HepG2 (cell line): ENCODE results near the gene IMMP1L. TPM values are rescaled to one million over a fixed set of nuclear protein-coding genes. Genes with fewer than 3 reads are reported as not detected.

Source experiments
- ATAC-seq: fragments of 200-7000 bp; cut with Tn5 transposase; 3 replicates; pipeline ENCODE4 v1.9.1; 2020; ENCODE audit warnings: mild to moderate bottlenecking, moderate library complexity
- BruUV-seq: library from RNA; stranded (reverse); fragments of 400-500 nt; replicated peaks from 2 replicates; lab custom pipeline; 2021; lab: Mats Ljungman, UMichigan
- CTCF ChIA-PET: fragments of 300-600 bp; formaldehyde crosslinking; extraction: SDS; loops from one replicate; lab custom pipeline; 2021; ENCODE audit warnings: low total read pairs, inconsistent platforms, low intra/inter-chr PET ratio; lab: Yijun Ruan, JAX
- POLR2A ChIA-PET: fragments of 350-600 bp; sonication (Branson Sonifier 250); formaldehyde crosslinking; loops from one replicate; lab custom pipeline; 2020; ENCODE audit warnings: antibody characterized with exemption, inconsistent platforms; lab: Yijun Ruan, JAX
- DNase-seq: peaks from one replicate; pipeline ENCODE4 v3.0.0-alpha.2; 2015; ENCODE audit warnings: low spot score
- FAIRE-seq: peaks from 3 replicates; lab custom pipeline; 2011; peaks lifted over from hg19 to GRCh38; lab: Jason Lieb, UNC
- H2AFZ ChIP-seq: one replicate; pipeline ENCODE4 v1.6.1; 2011; ENCODE audit warnings: low read length, inconsistent platforms
- H3K27ac ChIP-seq: fragments of 300-600 bp; 3 replicates; pipeline ENCODE4 v1.8.0; 2011; ENCODE audit warnings: mixed run types, mild to moderate bottlenecking, mixed read lengths, low read length, inconsistent platforms; ENCODE audit not compliant: insufficient read depth; ENCODE audit errors: extremely low read length
- H3K27me3 ChIP-seq, 2 experiments: fragments of 200-600 bp in 1 of 2; 2 replicates in 1 of 2; 3 replicates in 1 of 2; pipeline versions ENCODE4 v1.6.0 to v1.8.0; 2011; ENCODE audit warnings: low read length in 2 of 2, mild to moderate bottlenecking in 2 of 2, moderate library complexity in 2 of 2, inconsistent platforms in 1 of 2; ENCODE audit not compliant: insufficient read depth in 2 of 2, control insufficient read depth in 1 of 2
- H3K36me3 ChIP-seq, 2 experiments: fragments of 200-600 bp in 1 of 2; replicated peaks in 1 of 2; 2 replicates in 1 of 2; 3 replicates in 1 of 2; pipeline versions ENCODE4 v1.5.1 to v1.8.0; 2011; ENCODE audit warnings: low read length in 2 of 2, inconsistent platforms in 1 of 2; ENCODE audit not compliant: insufficient read depth in 2 of 2, control insufficient read depth in 1 of 2
- H3K4me1 ChIP-seq: 2 replicates; pipeline ENCODE4 v1.5.1; 2012; ENCODE audit warnings: low read length, inconsistent platforms; ENCODE audit not compliant: insufficient read depth
- H3K4me2 ChIP-seq: 2 replicates; pipeline ENCODE4 v1.6.0; 2011; ENCODE audit warnings: low read depth, low read length, inconsistent platforms
- H3K4me3 ChIP-seq, 3 experiments: fragments of 200-600 bp in 1 of 3; sonication (generic), shearing (Covaris generic) in 1 of 3; replicated peaks in 1 of 3; 2 replicates each; pipeline ENCODE4 v1.5.1; 2011 to 2016; ENCODE audit warnings: low read length in 3 of 3, inconsistent platforms in 2 of 3, low read depth in 2 of 3, mild to moderate bottlenecking in 2 of 3, control low read depth in 1 of 3, mixed read lengths in 1 of 3; ENCODE audit not compliant: insufficient read depth in 1 of 3
- H3K79me2 ChIP-seq: one replicate; pipeline ENCODE4 v1.6.1; 2011; ENCODE audit warnings: low read length, inconsistent platforms; ENCODE audit not compliant: insufficient read depth
- H3K9ac ChIP-seq: 2 replicates; pipeline ENCODE4 v1.6.0; 2011; ENCODE audit warnings: mild to moderate bottlenecking, low read depth, low read length, inconsistent platforms; ENCODE audit not compliant: insufficient read depth
- H3K9me3 ChIP-seq: 2 replicates; pipeline ENCODE4 v1.5.1; 2012; ENCODE audit warnings: mild to moderate bottlenecking, low read length
- H4K20me1 ChIP-seq: 2 replicates; pipeline ENCODE4 v1.6.0; 2011; ENCODE audit warnings: inconsistent platforms, mild to moderate bottlenecking, low read length, moderate library complexity; ENCODE audit not compliant: insufficient read depth
- ATF3 ChIP-seq: sonication (generic); formaldehyde crosslinking; IDR thresholded peaks from 2 replicates; pipeline ENCODE4 v1.4.0; 2020; ENCODE audit warnings: missing genetic modification reagents
- ELK4 ChIP-seq: sonication (generic); formaldehyde crosslinking; IDR thresholded peaks from 2 replicates; pipeline ENCODE4 v1.9.0; 2021; ENCODE audit warnings: missing genetic modification reagents, borderline replicate concordance
- ERF ChIP-seq: IDR thresholded peaks from 2 replicates; pipeline ENCODE4 v1.6.1; 2018; ENCODE audit warnings: missing biosample characterization, missing genetic modification reagents
- MAFG ChIP-seq: sonication (generic); formaldehyde crosslinking; IDR thresholded peaks from 2 replicates; pipeline ENCODE4 v1.5.1; 2020; ENCODE audit warnings: mild to moderate bottlenecking, missing genetic modification reagents
- MTF1 ChIP-seq: sonication (generic); formaldehyde crosslinking; IDR thresholded peaks from 2 replicates; pipeline ENCODE4 v1.5.0; 2020; ENCODE audit warnings: missing genetic modification reagents
- MZF1 ChIP-seq: sonication (generic); formaldehyde crosslinking; IDR thresholded peaks from 2 replicates; pipeline ENCODE4 v1.8.1; 2023; ENCODE audit warnings: mild to moderate bottlenecking, missing genetic modification reagents, borderline replicate concordance
- NONO ChIP-seq, 2 experiments: fragments of 450-650 bp in 1 of 2; sonication (generic) in 1 of 2; formaldehyde crosslinking in 1 of 2; IDR thresholded peaks in 1 of 2; conservative IDR thresholded peaks in 1 of 2; 2 replicates each; pipeline versions ENCODE4 v1.6.1 to v1.8.0; 2017 to 2022; ENCODE audit warnings: mild to moderate bottlenecking in 1 of 2, missing genetic modification reagents in 1 of 2, moderate library complexity in 1 of 2
- SATB2 ChIP-seq: sonication (generic); formaldehyde crosslinking; IDR thresholded peaks from 2 replicates; pipeline ENCODE4 v1.5.0; 2020; ENCODE audit warnings: missing genetic modification reagents
- SP1 ChIP-seq, 2 experiments: fragments of 450-650 bp in 1 of 2; sonication (generic) in 1 of 2; formaldehyde crosslinking in 1 of 2; IDR thresholded peaks; 2 replicates each; pipeline versions ENCODE4 v1.4.0 to v1.6.1; 2016 to 2020; ENCODE audit warnings: missing genetic modification reagents in 1 of 2
- ZNF180 ChIP-seq: sonication (generic); formaldehyde crosslinking; IDR thresholded peaks from 2 replicates; pipeline ENCODE4 v1.4.0; 2020; ENCODE audit warnings: low read depth, missing genetic modification reagents, borderline replicate concordance
- ZNF552 ChIP-seq: sonication (generic); formaldehyde crosslinking; IDR thresholded peaks from 2 replicates; pipeline ENCODE4 v1.9.0; 2022; ENCODE audit warnings: missing genetic modification reagents, mild to moderate bottlenecking, borderline replicate concordance
- WGBS: methylation state at CpG from one replicate; pipeline ENCODE4 v1.1.6; 2017; ENCODE audit warnings: low lambda C conversion rate; 5-methylcytosine and 5-hydroxymethylcytosine counted together
- in situ Hi-C: cut with HindIII; loops from 2 replicates; pipeline ENCODE4 v1.10.0; 2017; ENCODE audit warnings: low pct_unique_long_range_greater_than_20kb; ENCODE audit not compliant: extremely low pct_ligation_motif_present
- intact Hi-C: fragments of 100-400 bp; cut with micrococcal nuclease; formaldehyde crosslinking; loops from one replicate; pipeline ENCODE4 v1.10.0; 2022; ENCODE audit not compliant: unreplicated experiment
- polyA plus RNA-seq, 8 experiments: library from polyadenylated mRNA; depleted of rRNA in 3 of 8; stranded (reverse) in 7 of 8; unstranded in 1 of 8; fragments of >200 nt; fragmentation: Illumina TruSeq in 4 of 8; extraction: Trizol in 4 of 8; gene quantifications; 2 replicates each; pipeline versions ENCODE4 v1.2.1 to v1.2.3, GENCODE V29; 2011 to 2016; ENCODE audit warnings: low read depth in 4 of 8, missing spikeins in 1 of 8, mixed read lengths in 1 of 8; ENCODE audit not compliant: insufficient read depth in 1 of 8
- total RNA-seq, 5 experiments: library from RNA; depleted of rRNA; stranded (reverse); fragments of >200 nt; fragmentation: Illumina TruSeq; extraction: Trizol; gene quantifications; 2 replicates each; pipeline ENCODE4 v1.2.3, GENCODE V29; 2016; ENCODE audit warnings: low read depth in 1 of 5

IMMP1L gene
- total and polyA plus RNA-seq, 2 of the 13 experiments (the other 11 are each of a cell fraction or from before 2014, with no cell fraction given) = 42.4 to 57.9 TPM

- ChIA-PET POLR2A (no interaction called here), CTCF (no interaction called here)
- WGBS = 83% methylated on average over 2 of the region's 2 CpGs
- Histone ChIP-seq H2AFZ (no peak overlapping the region), H3K9ac (no peak overlapping the region), H4K20me1 (no peaks in the 10 kb centered on the region), H3K27me3 (no peaks in the 10 kb centered on the region), H3K4me3 (no peak overlapping the region), H3K9me3 (no peaks in the 10 kb centered on the region), H3K27ac (no peak overlapping the region), H3K79me2 (no peaks in the 10 kb centered on the region), H3K4me1 (no peaks in the 10 kb centered on the region), H3K4me2 (no peak overlapping the region), H3K36me3 (no peaks in the 10 kb centered on the region)
- BruUV-seq = no TSS peak
- peak; percentile 5 for DNase-seq
- in situ Hi-C loops (no loop called here), intact Hi-C loops (loop anchor here (2.0 kb wide), 1 partner anchor 53 kb away; the partner anchor contains the start of genes DCDC1 and DNAJC24)
- no peak for FAIRE-seq
- no peak for ATAC-seq
- TF ChIP-seq ELK4 (CRISPR knock-in tag) (no peak), SP1 (IDR thresholded peaks at IDR 0.05) (no peak), SP1 (CRISPR knock-in tag; IDR thresholded peaks at IDR 0.05) (no peak), ATF3 (CRISPR knock-in tag) (no peak), ERF (CRISPR knock-in tag) (no peak), ZNF552 (CRISPR knock-in tag) (no peak), MTF1 (CRISPR knock-in tag) (no peak), ZNF180 (no peak), SATB2 (CRISPR knock-in tag) (no peak), NONO (IDR thresholded peaks at IDR 0.05) (no peak), NONO (CRISPR knock-in tag; conservative IDR thresholded peaks at IDR 0.05) (no peak), MZF1 (CRISPR knock-in tag) (no peak), MAFG (CRISPR knock-in tag) (no peak)
Measured at GRCh38 chr11:31421820-31422219, 87.6 kb downstream of the IMMP1L start.
